DND-41 (cell line): ENCODE data around the gene CXCL8.

ENCODE experiments used
- ATAC-seq: fragments of 200-7000 bp; cut with Tn5 transposase; 3 replicates; pipeline ENCODE4 v1.9.1; 2021; ENCODE audit warnings: low read depth; ENCODE audit not compliant: insufficient read depth
- DNase-seq: peaks from one replicate; pipeline ENCODE4 v3.0.0-alpha.2; 2020
- H2AFZ ChIP-seq: 2 replicates; pipeline ENCODE4 v1.6.0; 2012; ENCODE audit warnings: low read depth, low read length
- H3K27ac ChIP-seq: 2 replicates; pipeline ENCODE4 v1.5.1; 2012; ENCODE audit warnings: low read length, inconsistent platforms
- H3K27me3 ChIP-seq: fragments of 200-600 bp; sonication (generic); 2 replicates; pipeline ENCODE4 v1.6.0; 2012; ENCODE audit warnings: low read length, mild to moderate bottlenecking, inconsistent platforms; ENCODE audit not compliant: insufficient read depth, poor library complexity
- H3K36me3 ChIP-seq: 2 replicates; pipeline ENCODE4 v1.5.1; 2012; ENCODE audit warnings: low read length, inconsistent platforms; ENCODE audit not compliant: insufficient read depth
- H3K4me1 ChIP-seq: 2 replicates; pipeline ENCODE4 v1.5.1; 2012; ENCODE audit warnings: mild to moderate bottlenecking, low read length; ENCODE audit not compliant: insufficient read depth
- H3K4me2 ChIP-seq: 2 replicates; pipeline ENCODE4 v1.6.0; 2012; ENCODE audit warnings: mild to moderate bottlenecking, moderate library complexity, low read length, inconsistent platforms; ENCODE audit not compliant: insufficient read depth
- H3K4me3 ChIP-seq, 2 experiments: fragments of 200-600 bp in 1 of 2; shearing (Covaris generic) in 1 of 2; 2 replicates each; pipeline ENCODE4 v1.5.1; 2012 to 2016; ENCODE audit warnings: inconsistent platforms in 2 of 2, low read length in 2 of 2, mild to moderate bottlenecking in 2 of 2, low read depth in 1 of 2, moderate library complexity in 1 of 2
- H3K79me2 ChIP-seq: 2 replicates; pipeline ENCODE4 v1.6.0; 2012; ENCODE audit warnings: low read length, inconsistent platforms; ENCODE audit not compliant: insufficient read depth
- H3K9ac ChIP-seq: 2 replicates; pipeline ENCODE4 v1.6.0; 2012; ENCODE audit warnings: low read depth, mild to moderate bottlenecking, inconsistent platforms, low read length, moderate library complexity
- H3K9me3 ChIP-seq: 2 replicates; pipeline ENCODE4 v1.5.1; 2012; ENCODE audit warnings: low read length, moderate library complexity, mild to moderate bottlenecking, inconsistent platforms; ENCODE audit not compliant: insufficient read depth, severe bottlenecking
- H4K20me1 ChIP-seq: 2 replicates; pipeline ENCODE4 v1.6.0; 2012; ENCODE audit warnings: low read length; ENCODE audit not compliant: insufficient read depth
- CTCF ChIP-seq: IDR thresholded peaks from 2 replicates; pipeline ENCODE4 v1.5.1; 2012; ENCODE audit warnings: borderline replicate concordance, low read length, moderate library complexity, mild to moderate bottlenecking; ENCODE audit not compliant: poor library complexity, severe bottlenecking; ENCODE audit errors: extremely low read depth
- EZH2 ChIP-seq: IDR thresholded peaks from 3 replicates; pipeline ENCODE4 v1.6.1; 2012; ENCODE audit warnings: borderline replicate concordance, low read depth, mild to moderate bottlenecking, moderate library complexity, low read length, inconsistent platforms; ENCODE audit not compliant: severe bottlenecking

Gene CXCL8

DNA sequence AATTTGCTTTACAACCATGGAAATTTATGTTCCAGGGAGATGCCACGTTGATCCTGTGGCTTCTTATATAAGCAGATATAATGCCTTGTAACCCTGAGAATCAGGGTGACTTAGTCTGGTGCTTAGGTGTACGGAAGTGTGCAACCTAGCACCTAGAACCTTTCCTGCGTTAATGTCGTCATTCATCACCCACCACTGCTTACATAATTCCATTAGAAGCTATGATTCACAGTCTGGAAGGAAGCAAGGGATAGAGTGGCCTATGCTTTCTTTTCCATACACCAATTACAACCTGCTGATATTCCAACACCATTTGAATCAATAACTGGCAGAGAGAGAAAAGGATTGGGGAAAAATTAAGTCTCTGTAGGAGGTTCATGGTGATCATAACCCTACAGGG lies 17.3 kb upstream of the CXCL8 start:
- no peaks in the 10 kb centered on the region for H4K20me1 ChIP-seq
- TF ChIP-seq EZH2: no peak
- no peak for TF ChIP-seq CTCF
- no peak overlapping the region for H3K9ac ChIP-seq
- H3K27me3 ChIP-seq: no peaks in the 10 kb centered on the region
- no peak overlapping the region for H3K27ac ChIP-seq
- no peaks in the 10 kb centered on the region; the same call in 1 of the 2 replicates for H3K4me1 ChIP-seq
- DNase-seq (no peak), ATAC-seq (no peak)
- H3K36me3 ChIP-seq: no peaks in the 10 kb centered on the region
- no peaks in the 10 kb centered on the region for H3K79me2 ChIP-seq
- H3K4me2 ChIP-seq: no peak overlapping the region
- H3K9me3 ChIP-seq: no peaks in the 10 kb centered on the region
- no peak overlapping the region for H3K4me3 ChIP-seq
- H2AFZ ChIP-seq: no peak overlapping the region

GRCh38 chr4:73723928-73724327 lies 16.4 kb upstream of the CXCL8 start:
- H3K79me2 ChIP-seq: no peaks in the 10 kb centered on the region
- no peak overlapping the region for H3K9ac ChIP-seq
- no peak overlapping the region for H3K4me3 ChIP-seq
- H3K9me3 ChIP-seq: no peaks in the 10 kb centered on the region
- H2AFZ ChIP-seq: no peak overlapping the region
- TF ChIP-seq CTCF: no peak
- no peak for TF ChIP-seq EZH2
- no peaks in the 10 kb centered on the region for H3K36me3 ChIP-seq
- H3K27ac ChIP-seq: no peak overlapping the region
- DNase-seq: no peak
- H3K4me2 ChIP-seq: no peak overlapping the region
- no peaks in the 10 kb centered on the region for H4K20me1 ChIP-seq
- H3K4me1 ChIP-seq: no peaks in the 10 kb centered on the region
- ATAC-seq: no peak
- H3K27me3 ChIP-seq: no peaks in the 10 kb centered on the region

- DNase-seq (no peak), ATAC-seq (no peak)
- Histone ChIP-seq H4K20me1 (no peaks in the 10 kb centered on the region), H3K4me3 (no peak overlapping the region), H3K36me3 (no peaks in the 10 kb centered on the region), H3K9ac (no peak overlapping the region), H3K4me1 (no peaks in the 10 kb centered on the region), H3K9me3 (no peaks in the 10 kb centered on the region), H3K4me2 (no peak overlapping the region), H2AFZ (no peak overlapping the region), H3K79me2 (no peaks in the 10 kb centered on the region), H3K27ac (no peak overlapping the region), H3K27me3 (no peaks in the 10 kb centered on the region)
- TF ChIP-seq EZH2: no peak
- TF ChIP-seq CTCF: no peak
Observed at GRCh38 chr4:73725510-73725909, 14.9 kb upstream of the CXCL8 start.

DNA sequence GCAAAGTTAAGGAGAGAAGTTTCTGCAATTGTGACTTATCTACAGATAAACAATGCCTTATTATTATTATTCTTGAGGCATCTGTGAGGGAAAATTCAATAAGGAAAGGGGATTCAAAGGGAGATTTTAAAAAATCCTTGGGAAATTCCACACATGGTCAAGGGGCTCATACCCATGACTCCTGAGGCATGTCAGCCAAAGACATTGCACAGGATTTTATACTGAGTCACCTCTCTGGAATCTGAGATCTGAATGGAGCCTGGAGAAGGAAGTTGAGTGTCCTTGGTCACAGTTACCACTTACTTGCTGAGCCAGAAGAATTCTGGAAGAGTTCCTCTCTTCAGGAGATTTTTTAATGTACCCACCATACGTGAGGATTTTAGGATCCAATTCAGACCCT lies 14.4 kb upstream of the CXCL8 start:
- ATAC-seq: no peak
- no peak for DNase-seq
- no peaks in the 10 kb centered on the region for H4K20me1 ChIP-seq
- no peak overlapping the region for H3K4me3 ChIP-seq
- no peak overlapping the region for H2AFZ ChIP-seq
- H3K9ac ChIP-seq: no peak overlapping the region
- H3K4me1 ChIP-seq: no peaks in the 10 kb centered on the region
- H3K36me3 ChIP-seq: no peaks in the 10 kb centered on the region
- no peaks in the 10 kb centered on the region for H3K9me3 ChIP-seq
- no peak overlapping the region for H3K4me2 ChIP-seq
- TF ChIP-seq CTCF: no peak
- TF ChIP-seq EZH2: no peak
- H3K79me2 ChIP-seq: no peaks in the 10 kb centered on the region
- H3K27ac ChIP-seq: no peak overlapping the region
- H3K27me3 ChIP-seq: no peaks in the 10 kb centered on the region
